SU-DHL-6 (cell line): ENCODE data around the gene LLGL2.

Experiments used
- H2AFZ ChIP-seq: fragments of 200-600 bp; sonication (generic); 2 replicates; pipeline ENCODE4 v1.6.1; 2014; ENCODE audit warnings: low read depth, mild to moderate bottlenecking, moderate library complexity, mixed read lengths, antibody characterized with exemption, low read length; ENCODE audit not compliant: severe bottlenecking
- H3F3A ChIP-seq: fragments of 200-600 bp; shearing (Covaris generic); 2 replicates; pipeline ENCODE4 v1.6.0; 2016; ENCODE audit warnings: antibody characterized with exemption, mild to moderate bottlenecking; ENCODE audit not compliant: insufficient read depth
- H3K27ac ChIP-seq: fragments of 200-600 bp; sonication (generic); 2 replicates; pipeline ENCODE4 v1.5.1; 2016; ENCODE audit warnings: low read depth, mild to moderate bottlenecking, low read length, moderate library complexity, mixed read lengths
- H3K27me3 ChIP-seq: fragments of 200-600 bp; sonication (generic), shearing (Covaris generic); 2 replicates; pipeline ENCODE4 v1.6.0; 2014; ENCODE audit warnings: mild to moderate bottlenecking, low read length
- H3K36me3 ChIP-seq: fragments of 200-600 bp; sonication (generic); 2 replicates; pipeline ENCODE4 v1.6.1; 2014; ENCODE audit warnings: mild to moderate bottlenecking, low read length, mixed read lengths
- H3K4me2 ChIP-seq: fragments of 300-600, 200-600 bp; shearing (Covaris generic), sonication (generic); 2 replicates; pipeline ENCODE4 v1.6.0; 2014; ENCODE audit warnings: low read length, low read depth, mild to moderate bottlenecking; ENCODE audit not compliant: poor library complexity, severe bottlenecking
- H3K4me3 ChIP-seq: fragments of 200-600 bp; sonication (generic); 2 replicates; pipeline ENCODE4 v1.5.1; 2014; ENCODE audit warnings: antibody characterized with exemption, low read length, mild to moderate bottlenecking, mixed read lengths; ENCODE audit not compliant: insufficient read depth, poor library complexity, severe bottlenecking
- H3K79me2 ChIP-seq: fragments of 200-600 bp; sonication (generic); 2 replicates; pipeline ENCODE4 v1.6.1; 2014; ENCODE audit warnings: mild to moderate bottlenecking, low read length, moderate library complexity; ENCODE audit not compliant: insufficient read depth
- H3K9ac ChIP-seq: fragments of 200-600 bp; sonication (generic); 2 replicates; pipeline ENCODE4 v1.7.0; 2014; ENCODE audit warnings: mild to moderate bottlenecking, low read length
- H3K9me2 ChIP-seq: fragments of 200-600 bp; sonication (generic); replicated peaks from 2 replicates; pipeline ENCODE4 v1.6.1; 2014; ENCODE audit warnings: low read length; ENCODE audit not compliant: insufficient read depth
- H3K9me3 ChIP-seq: fragments of 200-600 bp; sonication (generic); 2 replicates; pipeline ENCODE4 v1.6.1; 2014; ENCODE audit warnings: low read length, mixed read lengths; ENCODE audit not compliant: insufficient read depth
- H4K20me1 ChIP-seq: fragments of 200-600 bp; sonication (generic); 2 replicates; pipeline ENCODE4 v1.6.1; 2014; ENCODE audit warnings: low read depth, mild to moderate bottlenecking, antibody characterized with exemption, low read length, moderate library complexity, mixed read lengths
- EZH2phosphoT487 ChIP-seq: fragments of 200-600 bp; sonication (generic), shearing (Covaris generic); conservative IDR thresholded peaks from 2 replicates; pipeline ENCODE4 v1.6.1; 2018; ENCODE audit warnings: mild to moderate bottlenecking, antibody characterized with exemption, low read length, moderate library complexity, mixed read lengths
- TF ChIP-seq, protein P1 (sequence below): fragments of 200-600 bp; sonication (generic); IDR thresholded peaks from one replicate; pipeline ENCODE4 v1.5.1; 2017; ENCODE audit warnings: antibody characterized with exemption, mild to moderate bottlenecking, low read length, moderate library complexity; ENCODE audit not compliant: insufficient read depth, poor library complexity, severe bottlenecking

LLGL2 gene

DNA sequence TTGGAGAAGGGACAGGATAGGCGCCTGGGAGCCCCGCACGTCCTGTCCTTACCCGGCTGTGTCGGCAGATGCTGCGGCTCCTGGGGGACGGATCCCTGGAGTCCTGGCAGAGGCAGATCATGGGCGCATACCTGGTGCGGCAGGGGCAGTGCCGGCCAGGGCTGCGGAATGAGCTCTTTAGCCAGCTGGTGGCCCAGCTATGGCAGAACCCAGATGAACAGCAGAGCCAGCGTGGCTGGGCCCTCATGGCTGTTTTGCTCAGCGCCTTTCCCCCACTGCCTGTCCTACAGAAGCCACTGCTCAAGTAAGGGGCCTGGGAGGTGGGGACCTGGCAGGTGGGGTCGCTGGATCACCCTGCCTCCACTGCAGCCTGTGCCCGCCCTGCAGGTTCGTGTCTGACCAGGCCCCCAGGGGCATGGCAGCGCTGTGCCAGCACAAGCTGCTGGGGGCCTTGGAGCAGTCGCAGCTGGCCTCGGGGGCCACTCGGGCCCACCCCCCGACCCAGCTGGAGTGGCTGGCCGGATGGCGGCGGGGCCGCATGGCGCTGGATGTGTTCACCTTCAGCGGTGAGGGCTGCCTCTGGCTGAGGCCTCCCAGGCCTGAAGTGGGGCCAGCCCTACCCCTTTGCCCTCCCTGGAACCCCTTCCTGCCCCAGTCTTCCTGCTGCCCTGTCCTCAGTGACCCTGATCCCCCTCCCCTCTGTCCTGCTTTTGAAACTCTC lies 87.6 kb downstream of the LLGL2 start:
- Histone ChIP-seq H3K4me3 (no peak overlapping the region), H3K4me2 (no peak overlapping the region), H3K36me3 (no peaks in the 10 kb centered on the region), H3K9ac (no peak overlapping the region), H3K27ac (no peak overlapping the region), H3K27me3 (no peaks in the 10 kb centered on the region), H3F3A (no peaks in the 10 kb centered on the region), H3K79me2 (no peaks in the 10 kb centered on the region), H3K9me2 (no peaks in the 10 kb centered on the region), H2AFZ (no peak overlapping the region), H3K9me3 (no peaks in the 10 kb centered on the region), H4K20me1 (no peaks in the 10 kb centered on the region)
- no peak for TF ChIP-seq EZH2phosphoT487
- TF ChIP-seq, protein P1, sequence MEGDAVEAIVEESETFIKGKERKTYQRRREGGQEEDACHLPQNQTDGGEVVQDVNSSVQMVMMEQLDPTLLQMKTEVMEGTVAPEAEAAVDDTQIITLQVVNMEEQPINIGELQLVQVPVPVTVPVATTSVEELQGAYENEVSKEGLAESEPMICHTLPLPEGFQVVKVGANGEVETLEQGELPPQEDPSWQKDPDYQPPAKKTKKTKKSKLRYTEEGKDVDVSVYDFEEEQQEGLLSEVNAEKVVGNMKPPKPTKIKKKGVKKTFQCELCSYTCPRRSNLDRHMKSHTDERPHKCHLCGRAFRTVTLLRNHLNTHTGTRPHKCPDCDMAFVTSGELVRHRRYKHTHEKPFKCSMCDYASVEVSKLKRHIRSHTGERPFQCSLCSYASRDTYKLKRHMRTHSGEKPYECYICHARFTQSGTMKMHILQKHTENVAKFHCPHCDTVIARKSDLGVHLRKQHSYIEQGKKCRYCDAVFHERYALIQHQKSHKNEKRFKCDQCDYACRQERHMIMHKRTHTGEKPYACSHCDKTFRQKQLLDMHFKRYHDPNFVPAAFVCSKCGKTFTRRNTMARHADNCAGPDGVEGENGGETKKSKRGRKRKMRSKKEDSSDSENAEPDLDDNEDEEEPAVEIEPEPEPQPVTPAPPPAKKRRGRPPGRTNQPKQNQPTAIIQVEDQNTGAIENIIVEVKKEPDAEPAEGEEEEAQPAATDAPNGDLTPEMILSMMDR, result no peak

DNA sequence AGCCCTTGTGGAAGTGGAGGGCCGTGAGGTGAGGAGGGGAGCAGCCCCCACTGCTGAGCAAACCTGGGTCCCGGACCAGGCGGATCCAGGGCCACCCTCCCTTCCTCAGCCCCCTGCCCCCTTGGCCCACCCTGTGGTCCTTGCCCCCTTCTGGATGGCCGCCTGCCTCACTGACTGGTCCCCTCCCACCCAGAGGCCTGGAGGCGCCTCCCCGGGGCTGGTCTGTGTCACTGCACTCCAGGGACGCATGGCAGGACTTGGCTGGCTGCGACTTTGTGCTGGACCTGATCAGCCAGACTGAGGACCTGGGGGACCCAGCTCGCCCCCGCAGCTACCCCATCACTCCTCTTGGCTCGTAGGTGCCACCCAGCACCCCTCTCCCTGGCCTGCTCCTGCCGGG lies 88.5 kb downstream of the LLGL2 start:
- Histone ChIP-seq H3F3A (no peaks in the 10 kb centered on the region), H3K79me2 (no peaks in the 10 kb centered on the region), H4K20me1 (no peaks in the 10 kb centered on the region)

DNA sequence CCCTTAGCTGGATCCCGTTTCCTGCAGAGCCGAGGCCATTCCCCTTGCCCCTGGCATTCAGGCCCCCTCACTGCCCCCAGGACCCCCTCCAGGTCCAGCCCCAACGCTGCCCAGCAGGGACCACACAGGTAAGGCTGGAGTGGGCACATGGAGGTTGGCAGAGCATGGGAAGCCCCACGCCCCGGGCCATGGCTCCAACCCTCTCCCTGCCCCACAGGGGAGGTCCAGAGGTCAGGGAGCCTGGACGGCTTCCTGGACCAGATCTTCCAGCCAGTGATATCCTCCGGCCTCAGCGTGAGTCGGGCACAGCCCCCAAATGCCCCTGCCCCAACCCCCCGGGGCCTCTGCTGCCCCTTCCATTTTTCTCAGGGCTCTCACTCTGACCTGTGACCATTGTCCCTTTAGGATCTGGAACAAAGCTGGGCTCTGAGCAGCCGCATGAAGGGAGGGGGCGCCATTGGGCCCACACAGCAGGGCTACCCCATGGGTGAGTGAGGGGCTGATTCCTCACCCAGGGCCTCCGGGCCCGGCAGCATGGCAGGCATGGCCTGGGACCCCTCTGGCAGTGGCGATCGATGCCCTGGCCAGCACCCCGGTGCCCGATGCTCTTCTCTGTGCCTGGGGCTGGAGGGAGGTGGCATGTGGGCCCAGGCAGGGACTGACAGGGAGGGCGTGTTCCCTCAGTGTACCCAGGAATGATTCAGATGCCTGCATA lies 89.2 kb downstream of the LLGL2 start:
- TF ChIP-seq, protein P1, result no peak
- TF ChIP-seq EZH2phosphoT487, result no peak
- no peaks in the 10 kb centered on the region for H3K36me3 ChIP-seq
- H3K4me2 ChIP-seq, result no peak overlapping the region

More for the DNA sequence above, 88.5 kb downstream of the LLGL2 start:
- H3K4me2 ChIP-seq, result no peak overlapping the region
- no peak overlapping the region for H2AFZ ChIP-seq
- no peak overlapping the region for H3K4me3 ChIP-seq
- H3K27ac ChIP-seq, result no peak overlapping the region
- H3K9me3 ChIP-seq, result no peaks in the 10 kb centered on the region
- no peaks in the 10 kb centered on the region for H3K9me2 ChIP-seq
- H3K36me3 ChIP-seq, result no peaks in the 10 kb centered on the region
- no peaks in the 10 kb centered on the region for H3K27me3 ChIP-seq
- H3K9ac ChIP-seq, result no peak overlapping the region
- no peak for TF ChIP-seq EZH2phosphoT487

DNA sequence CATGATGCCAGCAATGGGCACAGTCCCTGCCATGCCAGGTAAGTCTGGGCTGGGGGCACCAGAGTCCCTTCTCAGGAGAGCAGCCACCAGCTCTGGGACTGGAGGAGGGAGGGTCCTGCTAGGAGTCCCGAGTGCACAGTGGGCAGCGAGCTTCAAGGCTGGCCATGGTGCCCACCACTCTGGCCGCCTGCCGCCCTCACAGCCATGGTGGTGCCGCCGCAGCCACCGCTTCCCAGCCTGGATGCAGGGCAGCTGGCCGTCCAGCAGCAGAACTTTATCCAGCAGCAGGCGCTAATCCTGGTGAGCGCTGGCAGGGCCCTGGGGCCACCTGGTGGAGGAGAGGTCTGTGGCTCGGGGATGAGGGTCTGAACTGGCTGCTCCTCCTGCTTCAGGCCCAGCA lies 89.8 kb downstream of the LLGL2 start:
- H3K36me3 ChIP-seq, result no peaks in the 10 kb centered on the region
- H2AFZ ChIP-seq, result no peak overlapping the region
- no peaks in the 10 kb centered on the region for H4K20me1 ChIP-seq
- no peak overlapping the region for H3K27ac ChIP-seq
- no peak overlapping the region for H3K4me3 ChIP-seq
- no peaks in the 10 kb centered on the region for H3F3A ChIP-seq
- H3K9ac ChIP-seq, result no peak overlapping the region
- H3K9me2 ChIP-seq, result no peaks in the 10 kb centered on the region
- TF ChIP-seq, protein P1, result no peak
- no peak for TF ChIP-seq EZH2phosphoT487
- H3K79me2 ChIP-seq, result no peaks in the 10 kb centered on the region
- H3K9me3 ChIP-seq, result no peaks in the 10 kb centered on the region
- no peak overlapping the region for H3K4me2 ChIP-seq
- no peaks in the 10 kb centered on the region for H3K27me3 ChIP-seq

More for the DNA sequence above, 89.2 kb downstream of the LLGL2 start:
- Histone ChIP-seq H3F3A (no peaks in the 10 kb centered on the region), H4K20me1 (no peaks in the 10 kb centered on the region), H3K9ac (no peak overlapping the region), H3K79me2 (no peaks in the 10 kb centered on the region), H2AFZ (no peak overlapping the region), H3K27ac (no peak overlapping the region), H3K9me2 (no peaks in the 10 kb centered on the region), H3K4me3 (no peak overlapping the region), H3K9me3 (no peaks in the 10 kb centered on the region), H3K27me3 (no peaks in the 10 kb centered on the region)
